Germinal center (tissue), 1 donor: ENCODE data around the gene CCSAP.
A peak's percentile ranks its signal among the peaks of the same experiment; 100 is the strongest.
"Not testable (repeated sequence)": the region's sequence is repeated elsewhere in the genome, so short reads cannot be mapped to it uniquely, and the experiment has no call there.

Experiments
- DNase-seq: peaks from one replicate; pipeline ENCODE4 v3.0.0; 2012; ENCODE audit warnings: mixed read lengths, low spot score

CCSAP gene

DNA sequence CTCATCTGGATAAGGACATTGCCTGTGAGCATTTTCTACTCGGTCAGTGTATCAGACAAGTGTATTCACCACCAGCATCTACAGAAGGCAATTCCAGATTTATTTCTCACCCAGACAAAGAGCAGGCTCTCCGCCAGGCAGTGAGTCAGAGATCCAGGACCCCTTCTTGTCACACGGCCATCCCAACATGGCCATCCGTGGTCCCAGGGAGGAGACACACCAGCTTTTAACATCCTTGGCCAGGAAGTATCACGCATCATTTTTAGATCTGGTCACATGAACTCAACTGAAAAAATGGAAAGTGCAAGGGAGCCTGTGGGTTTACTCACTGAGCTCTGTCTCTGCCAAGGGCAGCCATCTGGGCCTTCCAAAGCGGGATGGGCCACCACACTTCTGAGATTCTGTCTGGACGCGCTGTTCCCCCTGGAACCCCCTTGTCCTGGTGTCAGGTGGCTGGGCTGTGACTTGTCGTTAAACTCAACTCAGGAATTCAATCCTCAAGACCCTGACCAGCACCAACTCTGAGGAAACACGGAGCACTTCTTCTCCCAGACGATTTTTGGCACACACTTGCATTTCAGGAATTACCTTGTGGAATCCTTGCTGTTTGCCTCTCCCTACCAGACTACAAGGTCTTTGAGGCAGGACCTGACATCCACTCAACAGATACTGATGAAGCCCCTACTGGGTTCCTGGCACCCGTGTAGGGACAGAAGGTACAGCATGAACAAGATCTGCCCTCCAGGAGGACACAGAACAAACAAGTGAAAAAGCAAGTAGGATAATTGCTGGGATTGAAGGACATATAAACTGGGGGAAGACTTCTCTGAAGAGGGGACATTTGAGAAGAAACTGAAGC, 21.6 kb upstream of the CCSAP start:
- no peak for DNase-seq

DNA sequence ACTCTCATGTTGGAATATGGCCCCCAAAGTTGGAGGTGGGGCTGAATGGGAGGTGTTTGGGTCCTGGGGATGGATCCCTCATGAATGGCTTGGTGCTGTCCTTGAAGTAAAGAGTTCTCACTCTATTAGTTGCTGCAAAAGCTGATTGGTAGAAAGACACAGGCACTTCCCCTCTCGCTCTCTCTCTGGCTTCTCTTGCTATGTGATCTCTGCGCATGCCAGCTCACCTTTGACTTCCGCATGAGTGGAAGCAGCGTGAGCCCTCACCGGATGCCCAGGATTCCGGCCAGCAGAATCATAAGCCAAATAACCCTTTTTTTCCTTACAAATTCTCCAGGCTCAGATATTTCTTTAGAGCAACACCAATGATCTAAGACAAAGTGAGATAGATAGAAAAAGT, 20.9 kb upstream of the CCSAP start:
- DNase-seq, result no peak

DNA sequence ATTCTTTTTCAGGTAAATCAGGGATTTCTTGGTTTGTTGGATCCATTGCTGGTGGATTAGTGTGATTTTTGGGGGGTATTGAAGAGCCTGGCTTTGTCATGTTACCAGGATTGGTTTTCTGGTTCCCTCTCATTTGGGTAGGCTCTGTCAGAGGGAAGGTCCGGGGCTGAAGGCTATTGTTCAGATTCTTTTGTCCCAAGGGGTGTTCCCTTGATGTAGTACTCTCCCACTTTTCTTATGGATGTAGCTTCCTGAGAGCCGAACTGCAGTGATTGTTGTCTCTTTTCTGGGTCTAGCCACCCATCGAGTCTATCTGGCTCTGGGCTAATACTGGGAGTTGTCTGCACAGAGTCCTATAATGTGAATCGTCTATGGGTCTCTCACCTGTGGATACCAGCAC, 17.6 kb upstream of the CCSAP start:
- no peak for DNase-seq

DNA sequence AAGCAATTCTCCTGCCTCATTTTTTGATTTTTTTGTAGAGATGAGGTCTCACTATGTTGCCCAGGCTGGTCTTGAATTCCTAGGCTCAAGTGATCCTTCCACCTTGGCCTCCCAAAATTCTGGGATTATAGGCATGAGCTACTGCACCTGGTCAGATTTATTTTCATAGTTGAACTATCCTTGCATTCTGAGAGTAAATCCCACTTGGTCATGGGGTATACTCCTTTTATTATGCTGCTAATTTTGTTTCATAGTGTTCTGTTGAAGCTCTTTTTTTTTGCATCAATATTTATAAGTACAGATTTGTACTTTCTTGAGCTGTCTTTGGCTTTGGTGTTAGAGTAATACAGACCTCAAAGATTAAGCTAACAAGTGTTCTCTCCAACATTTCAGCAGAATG, 12.8 kb upstream of the CCSAP start:
- DNase-seq, result no peak

DNA sequence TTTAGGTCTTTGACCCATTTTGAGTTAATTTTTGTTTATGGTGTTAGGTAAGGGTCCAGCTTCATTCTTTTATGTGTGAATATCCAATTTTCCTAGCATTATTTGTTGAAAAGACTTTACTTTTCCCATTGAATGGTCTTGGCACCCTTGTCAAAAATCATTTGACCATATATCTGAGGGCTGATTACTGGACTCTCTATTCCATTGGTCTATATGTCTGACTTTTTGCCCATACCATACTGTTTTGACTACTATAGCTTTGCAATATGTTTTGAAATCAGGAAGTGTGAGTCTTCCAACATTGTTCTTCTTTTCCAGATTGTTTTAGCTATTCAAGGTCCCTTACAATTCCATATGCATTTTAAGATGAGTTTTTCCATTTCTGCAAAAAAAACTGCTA, 11.4 kb upstream of the CCSAP start:
- DNase-seq, result no peak

DNA sequence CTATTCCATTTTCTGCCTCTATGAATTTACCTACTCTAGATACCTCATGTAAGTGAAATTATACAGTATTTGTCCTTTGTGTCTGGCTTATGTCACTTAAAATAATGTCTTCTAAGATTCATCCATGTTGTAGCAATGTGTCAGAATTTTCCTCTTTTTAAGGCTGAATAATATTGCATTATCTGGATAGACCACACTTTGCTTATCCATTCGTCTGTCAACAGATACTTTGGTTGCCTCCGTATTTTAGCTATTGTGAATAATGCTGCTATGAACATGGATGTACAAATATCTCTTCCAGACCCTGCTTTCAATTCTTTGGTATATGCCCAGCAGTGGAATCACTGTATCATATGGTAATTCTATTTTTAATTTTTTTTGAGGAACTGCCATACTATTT, 10.1 kb upstream of the CCSAP start:
- DNase-seq, result no peak

DNA sequence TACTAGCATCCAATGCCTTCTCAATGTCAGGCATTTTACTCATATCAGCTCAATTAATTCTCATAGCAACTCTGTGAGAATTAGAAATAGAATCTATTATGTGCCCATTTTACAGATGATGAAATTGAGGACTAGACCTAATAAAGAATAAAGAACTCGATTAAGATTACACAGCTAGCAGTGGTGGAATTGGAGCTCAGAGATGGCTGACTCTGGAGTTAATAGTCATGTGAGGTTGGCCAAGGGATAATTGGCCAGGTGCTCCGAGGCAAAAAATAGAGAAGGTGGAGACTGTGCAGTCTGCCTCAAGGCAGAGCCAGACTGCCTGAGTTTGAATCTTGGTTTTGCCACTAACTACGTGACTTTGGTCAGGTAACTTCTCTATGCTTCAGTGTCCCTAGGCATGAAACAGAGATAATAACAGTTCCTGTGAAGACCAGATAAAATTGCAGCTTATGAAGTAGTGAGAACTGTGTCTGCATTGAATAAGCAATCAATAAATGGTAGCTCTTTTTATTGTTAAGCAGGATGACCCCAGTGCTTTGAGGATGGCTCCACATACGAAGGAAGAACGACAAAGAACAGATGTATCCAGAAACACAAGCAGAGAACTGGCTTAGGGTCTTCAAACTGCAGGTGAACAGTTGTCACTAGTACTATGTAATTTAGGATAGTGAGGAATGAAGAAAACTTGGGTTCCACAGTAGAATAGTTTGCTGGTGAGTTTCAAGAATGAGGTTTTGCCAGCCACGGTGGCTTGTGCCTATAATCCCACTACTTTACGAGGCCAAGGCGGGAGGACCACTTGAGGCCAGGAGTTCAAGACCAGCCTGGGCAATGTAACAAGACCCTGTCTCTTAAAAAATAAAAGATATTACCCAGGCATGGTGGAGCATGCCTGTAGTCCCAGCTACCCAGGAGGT, 6.9 kb upstream of the CCSAP start:
- DNase-seq, result no peak

DNA sequence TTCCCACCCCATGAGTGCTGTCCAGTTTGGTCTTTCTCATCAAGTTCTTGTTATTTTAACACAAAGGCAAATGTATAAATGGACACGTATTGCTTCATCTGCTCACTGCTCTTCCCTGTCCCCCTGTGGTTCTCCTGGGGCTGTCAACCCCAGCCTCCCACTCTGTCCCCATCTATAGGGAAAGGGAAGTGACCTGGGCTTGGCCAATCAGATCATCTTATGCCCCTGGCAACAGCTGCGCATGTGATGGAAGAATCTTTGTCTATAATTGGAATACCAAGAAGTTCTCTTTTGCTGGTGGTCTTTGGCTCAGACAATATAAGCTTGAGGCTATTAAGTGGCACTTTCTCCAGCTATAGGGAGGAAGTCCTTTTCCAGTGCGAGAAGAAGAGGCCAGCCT, 4.7 kb upstream of the CCSAP start:
- no peak for DNase-seq

DNA sequence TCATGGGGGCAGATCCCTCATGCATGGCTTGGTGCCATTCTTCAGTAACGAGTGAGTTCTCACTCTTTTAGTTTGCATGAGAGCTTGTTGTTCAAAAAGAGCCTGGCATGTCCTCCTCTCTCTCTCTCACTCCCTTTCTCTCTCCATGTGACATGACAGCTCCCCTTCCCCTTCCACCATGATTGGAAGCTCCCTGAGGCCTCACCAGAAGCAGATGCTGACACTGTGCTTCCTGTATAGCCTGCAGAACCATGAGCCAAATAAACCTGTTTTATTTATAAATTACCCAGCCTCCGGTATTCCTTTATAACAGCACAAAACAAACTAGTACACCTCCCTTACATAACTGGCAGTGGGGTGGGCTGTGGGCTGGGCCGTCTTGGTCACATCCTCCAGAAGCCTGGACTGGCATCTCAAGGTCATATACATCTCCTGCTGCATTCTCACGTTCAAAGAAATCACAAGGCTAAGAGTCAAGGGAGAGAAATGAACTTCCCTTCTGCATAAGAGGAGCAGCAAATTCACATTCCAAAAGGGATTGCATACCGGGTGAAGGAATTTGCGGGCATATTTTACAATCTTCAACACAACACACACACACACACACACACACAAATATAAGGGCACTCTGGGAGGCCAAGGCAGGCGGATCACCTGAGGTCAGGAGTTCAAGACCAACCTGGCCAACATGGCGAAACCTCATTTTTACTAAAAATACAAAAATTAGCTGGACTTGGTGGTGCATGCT, 2.3 kb upstream of the CCSAP start:
- no peak for DNase-seq

DNA sequence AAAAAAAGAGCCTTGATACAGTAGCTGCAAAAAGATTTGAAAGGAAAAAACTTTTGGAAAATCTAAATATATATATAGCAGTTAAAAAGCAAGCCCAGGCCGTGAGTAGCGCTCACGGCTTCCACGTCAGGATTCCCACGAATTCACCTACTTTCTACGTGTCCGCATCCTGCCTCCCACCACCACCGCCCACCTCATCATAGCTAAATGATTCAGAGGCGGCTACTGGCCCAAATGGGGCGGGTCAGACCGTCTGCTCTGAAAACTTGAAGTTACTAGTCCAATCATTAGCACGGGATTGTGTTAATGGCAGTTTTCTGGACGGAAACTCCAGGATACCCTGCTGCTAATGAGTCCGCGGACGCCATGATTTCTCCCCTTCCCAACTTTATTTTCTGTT, 1.3 kb upstream of the CCSAP start:
- no peak for DNase-seq

DNA sequence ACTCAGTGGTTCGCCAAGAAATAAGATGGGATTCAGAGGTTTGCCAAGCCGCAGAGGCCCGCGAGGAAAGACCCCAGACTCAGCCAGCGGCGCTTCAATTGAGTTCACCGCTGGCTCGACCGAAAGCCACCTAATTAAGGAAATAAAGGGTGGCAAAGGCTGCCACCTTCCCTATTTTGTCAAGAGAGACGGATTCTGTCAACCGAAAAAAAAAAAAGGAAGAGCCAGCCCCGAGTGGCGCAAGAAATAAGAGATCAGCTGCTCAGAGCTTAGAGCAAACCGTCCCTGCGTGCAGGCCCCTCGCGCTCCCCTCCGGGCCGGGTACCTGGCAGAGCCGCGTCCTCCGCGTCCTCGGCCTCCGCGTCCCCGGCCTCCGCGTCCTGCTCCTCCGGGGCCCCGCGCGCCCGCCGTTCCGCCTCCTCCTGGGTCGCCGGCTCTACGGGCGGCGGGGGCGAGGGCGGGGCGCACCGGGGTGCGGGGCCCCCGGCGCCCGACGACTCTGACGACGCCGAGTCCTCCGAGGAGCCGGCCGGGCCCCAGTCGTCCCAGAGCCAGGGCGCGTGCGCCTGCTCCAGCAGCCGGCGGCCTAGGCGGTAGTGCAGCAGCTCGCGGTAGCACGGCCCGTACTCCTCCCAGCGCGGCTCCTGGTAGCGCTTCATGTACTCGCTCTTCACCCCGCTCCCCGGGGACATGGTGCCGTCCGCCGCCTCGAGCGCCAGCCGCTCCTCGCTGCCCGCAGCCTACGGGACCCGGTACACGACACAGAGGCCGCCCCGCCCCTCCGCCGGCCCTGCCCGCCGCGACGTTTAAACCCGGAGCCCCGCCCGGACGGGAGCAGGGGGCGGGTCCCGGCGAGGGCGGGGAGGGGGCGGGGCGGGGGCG, 832 bp downstream of the CCSAP start:
- peak; percentile 87 for DNase-seq

DNA sequence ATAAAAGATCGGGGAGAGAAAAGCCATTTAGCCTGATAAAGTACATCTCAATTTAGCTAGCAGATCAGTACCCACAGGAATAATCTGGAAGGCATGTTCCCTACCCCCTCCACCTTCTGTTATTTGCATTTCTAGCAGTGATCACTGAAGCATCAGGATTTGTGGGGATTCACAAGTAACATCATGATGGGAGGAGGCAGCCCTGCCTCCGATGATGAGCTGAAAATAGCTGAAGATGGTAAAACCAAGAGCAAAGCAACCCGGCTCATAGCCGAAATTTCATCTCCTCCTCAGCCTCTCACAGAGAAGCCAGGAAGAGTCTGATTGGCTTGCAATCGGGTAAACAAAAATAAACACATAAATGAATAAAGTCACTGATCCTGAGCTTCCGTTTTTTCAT, 2.4 kb downstream of the CCSAP start:
- no peak for DNase-seq

DNA sequence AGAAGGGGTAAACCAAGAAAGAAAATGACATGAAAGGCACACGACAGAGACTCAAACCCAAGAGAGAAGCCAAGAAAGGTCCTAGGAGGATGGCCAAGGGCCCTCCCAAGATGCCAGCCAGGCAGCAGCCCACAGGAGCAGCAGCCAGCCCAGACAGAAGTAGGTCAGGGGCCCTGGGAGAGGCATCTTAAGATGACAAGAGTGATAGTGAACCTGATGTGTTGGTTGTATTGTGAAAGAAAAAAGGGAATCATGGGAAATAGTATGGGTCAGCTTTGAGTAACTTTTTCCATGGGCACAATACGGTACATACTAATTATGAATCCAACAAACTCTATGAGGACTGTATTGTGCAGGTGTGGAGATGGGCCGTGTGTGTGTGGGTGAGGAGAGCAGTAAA, 3.3 kb downstream of the CCSAP start:
- DNase-seq, result no peak

DNA sequence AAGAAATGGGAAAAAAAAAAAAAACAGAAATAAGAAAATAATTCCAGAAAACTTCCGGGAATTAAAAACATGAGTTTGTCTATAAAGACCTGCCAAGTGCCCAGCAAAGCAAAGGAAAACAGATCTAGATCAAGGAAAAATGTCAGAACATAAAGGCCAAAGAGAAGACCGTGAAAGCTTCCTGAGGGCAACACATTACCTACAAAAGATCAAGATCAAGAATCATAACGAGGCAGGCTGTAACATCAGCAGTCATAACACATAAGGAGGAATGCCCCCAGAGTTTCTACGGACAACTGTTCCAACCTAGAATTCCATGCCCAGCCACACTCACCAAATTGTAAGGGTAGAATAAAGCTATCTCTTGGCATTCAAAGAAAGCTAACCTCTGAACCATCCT, 3.8 kb downstream of the CCSAP start:
- DNase-seq, result no peak

DNA sequence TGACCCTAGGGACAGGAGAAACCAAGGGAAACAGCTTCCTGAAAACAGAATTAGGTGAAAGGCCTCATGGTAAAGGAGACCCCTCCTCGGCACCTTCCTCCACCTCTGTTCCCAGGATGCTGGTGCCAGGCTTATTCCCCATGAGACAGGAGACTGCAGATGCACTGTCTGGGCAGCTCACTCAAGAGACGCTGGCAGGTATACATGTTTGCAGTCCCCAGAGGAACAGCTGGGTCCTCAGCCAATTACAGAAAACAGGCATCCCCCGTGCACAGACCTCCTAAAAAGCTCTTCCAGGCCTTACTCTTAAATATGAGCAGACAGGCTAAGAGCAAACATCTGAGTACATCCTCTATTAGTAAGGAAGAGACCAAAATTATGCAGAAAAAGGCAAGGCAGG, 6.5 kb downstream of the CCSAP start:
- no peak for DNase-seq

DNA sequence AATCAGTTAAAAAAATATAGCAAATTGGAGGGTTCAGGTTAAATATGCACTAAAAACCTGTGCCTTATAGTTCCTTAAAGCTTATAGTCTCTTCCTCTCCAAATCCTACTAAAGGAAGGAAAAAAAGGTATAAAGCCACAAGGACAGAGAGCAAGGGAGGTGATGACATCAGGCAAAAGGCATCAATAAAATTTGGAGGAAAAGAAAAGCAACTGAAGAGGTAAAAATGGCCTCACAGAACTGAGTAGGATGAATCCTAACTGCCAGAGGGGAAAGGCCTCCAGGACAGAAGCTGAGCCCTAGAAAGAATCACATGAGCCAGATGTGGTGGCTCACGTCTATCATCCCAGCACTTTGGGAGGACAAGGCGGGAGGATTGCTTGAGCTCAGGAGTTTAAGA, 8.1 kb downstream of the CCSAP start:
- DNase-seq, result no peak

DNA sequence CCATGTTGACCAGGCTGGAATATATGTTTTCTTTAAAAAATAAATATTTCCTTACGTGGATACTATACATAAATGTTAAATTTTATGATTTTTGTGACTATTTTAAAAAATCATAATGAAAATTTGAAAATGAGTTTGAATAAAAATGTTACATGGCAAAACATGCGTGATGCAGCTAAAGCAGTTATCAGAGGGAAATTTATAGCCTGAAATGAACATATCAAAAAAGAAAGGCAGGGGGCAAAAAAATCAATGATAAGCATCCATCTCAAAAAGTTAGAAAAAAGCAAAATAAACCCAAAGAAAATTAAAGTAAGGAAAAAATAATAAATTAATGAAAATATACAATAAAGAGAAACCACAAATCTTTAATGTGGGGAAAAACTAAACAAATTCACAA, 8.6 kb downstream of the CCSAP start:
- no peak for DNase-seq

DNA sequence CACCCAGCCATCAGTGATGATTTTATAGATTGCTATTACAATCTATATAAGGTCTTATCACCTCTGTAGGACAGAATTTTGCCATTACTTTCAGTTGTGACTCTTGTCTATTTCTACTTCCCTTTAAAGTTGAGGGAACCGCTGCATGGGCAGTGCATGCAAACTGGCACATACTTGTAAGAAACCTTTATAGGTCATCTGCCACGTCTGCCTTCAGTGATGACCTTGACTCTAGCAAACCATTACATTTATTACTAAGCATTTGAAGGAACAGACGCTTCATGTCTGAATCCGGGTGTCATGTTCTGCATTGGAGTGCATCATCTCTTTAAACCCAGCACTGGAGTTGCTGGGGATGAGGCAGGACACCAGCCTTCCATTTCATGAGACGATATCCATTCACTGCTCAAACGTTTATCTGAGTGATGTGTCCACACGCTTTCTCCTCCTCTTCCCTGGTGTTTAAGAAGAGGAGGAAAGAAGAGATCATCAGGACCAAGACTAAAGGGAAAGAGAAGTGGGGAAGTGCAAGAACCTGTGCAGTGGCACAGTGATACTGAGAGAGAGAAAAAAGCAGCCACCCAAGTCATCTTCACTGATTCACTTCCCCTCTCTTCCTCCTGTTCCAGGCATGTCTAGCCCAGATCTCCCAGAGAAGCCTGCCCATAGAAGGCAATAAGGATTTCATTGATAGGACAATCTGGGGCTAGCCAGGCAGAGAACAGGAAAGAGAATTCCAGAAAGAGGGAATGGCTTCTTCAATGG, 14.1 kb downstream of the CCSAP start:
- no peak for DNase-seq

DNA sequence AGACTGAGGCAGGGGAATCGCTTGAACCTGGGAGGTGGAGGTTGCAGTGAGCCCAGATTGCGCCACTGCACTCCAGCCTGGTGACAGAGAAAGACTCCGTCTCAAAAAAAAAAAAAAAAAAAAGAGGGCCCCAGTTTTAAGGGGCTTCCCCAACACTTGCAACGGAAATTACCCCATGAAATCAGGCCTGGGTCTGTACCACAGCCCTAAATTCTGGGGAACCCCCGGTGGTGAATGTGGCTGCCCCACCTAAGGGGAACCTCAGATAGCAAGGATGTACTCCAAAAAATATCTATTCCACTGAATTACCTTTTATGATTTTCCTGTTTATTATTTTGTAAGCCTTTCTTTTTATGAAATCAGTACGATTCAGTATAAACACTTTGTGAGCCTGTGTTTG, 15.1 kb downstream of the CCSAP start:
- not testable (repeated sequence) for DNase-seq

DNA sequence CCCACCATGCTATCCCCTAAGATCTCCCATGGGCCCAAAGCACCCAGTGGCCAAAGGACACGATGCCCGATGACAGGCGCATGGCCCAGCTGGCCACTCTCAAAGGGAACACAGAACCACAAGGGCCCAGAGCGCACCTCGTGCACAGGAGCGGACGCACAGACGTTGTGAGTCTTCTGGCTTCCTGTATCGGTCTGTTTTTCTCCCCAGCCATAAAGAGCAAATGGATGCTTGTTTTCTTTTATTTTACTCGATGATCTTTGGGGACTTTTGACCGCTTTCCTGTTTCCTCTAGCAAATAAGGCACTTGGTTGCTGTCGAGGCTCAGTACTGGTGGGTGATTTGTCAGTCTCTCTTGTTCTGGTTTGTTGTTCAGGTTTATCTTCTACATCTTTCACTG, 16.2 kb downstream of the CCSAP start:
- no peak for DNase-seq
